ENCODE measurements around the gene MAPK8.

Gene MAPK8

DNA sequence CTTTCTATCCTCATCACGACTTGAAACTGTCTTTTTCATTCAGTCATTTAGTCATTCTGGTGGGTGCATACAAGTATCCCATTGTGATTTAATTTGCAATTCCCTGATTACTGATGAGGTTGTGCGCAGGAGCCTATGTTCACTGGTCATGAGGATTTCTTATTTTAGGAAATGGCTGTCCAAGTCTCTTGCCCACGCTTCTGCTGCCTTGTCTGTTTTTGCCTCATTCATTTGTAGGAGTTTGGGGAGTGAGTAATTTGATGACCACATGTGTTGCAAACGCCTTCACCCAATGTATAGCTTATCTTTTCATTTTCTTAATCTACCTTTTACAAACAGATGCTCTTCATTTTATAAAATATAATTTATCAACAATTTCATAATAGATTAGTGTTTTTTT lies 171.1 kb downstream of the MAPK8 start:
- DNase-seq (ENCODE audit: low spot score), result no peak
- TF ChIP-seq, protein P1, sequence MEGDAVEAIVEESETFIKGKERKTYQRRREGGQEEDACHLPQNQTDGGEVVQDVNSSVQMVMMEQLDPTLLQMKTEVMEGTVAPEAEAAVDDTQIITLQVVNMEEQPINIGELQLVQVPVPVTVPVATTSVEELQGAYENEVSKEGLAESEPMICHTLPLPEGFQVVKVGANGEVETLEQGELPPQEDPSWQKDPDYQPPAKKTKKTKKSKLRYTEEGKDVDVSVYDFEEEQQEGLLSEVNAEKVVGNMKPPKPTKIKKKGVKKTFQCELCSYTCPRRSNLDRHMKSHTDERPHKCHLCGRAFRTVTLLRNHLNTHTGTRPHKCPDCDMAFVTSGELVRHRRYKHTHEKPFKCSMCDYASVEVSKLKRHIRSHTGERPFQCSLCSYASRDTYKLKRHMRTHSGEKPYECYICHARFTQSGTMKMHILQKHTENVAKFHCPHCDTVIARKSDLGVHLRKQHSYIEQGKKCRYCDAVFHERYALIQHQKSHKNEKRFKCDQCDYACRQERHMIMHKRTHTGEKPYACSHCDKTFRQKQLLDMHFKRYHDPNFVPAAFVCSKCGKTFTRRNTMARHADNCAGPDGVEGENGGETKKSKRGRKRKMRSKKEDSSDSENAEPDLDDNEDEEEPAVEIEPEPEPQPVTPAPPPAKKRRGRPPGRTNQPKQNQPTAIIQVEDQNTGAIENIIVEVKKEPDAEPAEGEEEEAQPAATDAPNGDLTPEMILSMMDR (IDR thresholded peaks at IDR 0.05; ENCODE audit: extremely low read depth, insufficient read depth, missing control alignments), result no peak
- in situ Hi-C loops (cut with MboI; ENCODE audit: low pct_unique_long_range_greater_than_20kb, low sequenced_read_pairs, unreplicated experiment), result no loop called here

DNA sequence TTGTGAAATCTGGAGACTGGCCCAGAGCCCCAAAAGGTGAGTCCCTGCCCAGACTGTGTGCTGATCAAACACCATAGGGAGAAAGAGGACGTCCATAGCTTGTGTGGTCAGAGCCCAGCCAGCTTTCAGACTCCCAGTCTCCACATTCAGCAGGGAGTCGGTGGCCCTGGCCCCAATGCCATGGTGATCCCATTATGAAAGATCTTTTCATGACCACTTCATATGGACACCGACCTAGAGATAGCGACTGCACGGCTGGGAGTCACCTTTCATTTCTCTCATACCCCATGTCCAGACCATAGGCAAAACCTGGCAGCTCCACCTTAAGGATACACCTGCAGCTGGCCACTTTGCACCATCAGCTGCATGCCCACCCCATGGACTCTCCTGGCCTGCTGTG lies 172.0 kb downstream of the MAPK8 start:
- TF ChIP-seq, protein P1 (IDR thresholded peaks at IDR 0.05; ENCODE audit: extremely low read depth, insufficient read depth, missing control alignments), result no peak
- DNase-seq (ENCODE audit: low spot score), result no peak
- in situ Hi-C loops (cut with MboI; ENCODE audit: low pct_unique_long_range_greater_than_20kb, low sequenced_read_pairs, unreplicated experiment), result no loop called here

DNA sequence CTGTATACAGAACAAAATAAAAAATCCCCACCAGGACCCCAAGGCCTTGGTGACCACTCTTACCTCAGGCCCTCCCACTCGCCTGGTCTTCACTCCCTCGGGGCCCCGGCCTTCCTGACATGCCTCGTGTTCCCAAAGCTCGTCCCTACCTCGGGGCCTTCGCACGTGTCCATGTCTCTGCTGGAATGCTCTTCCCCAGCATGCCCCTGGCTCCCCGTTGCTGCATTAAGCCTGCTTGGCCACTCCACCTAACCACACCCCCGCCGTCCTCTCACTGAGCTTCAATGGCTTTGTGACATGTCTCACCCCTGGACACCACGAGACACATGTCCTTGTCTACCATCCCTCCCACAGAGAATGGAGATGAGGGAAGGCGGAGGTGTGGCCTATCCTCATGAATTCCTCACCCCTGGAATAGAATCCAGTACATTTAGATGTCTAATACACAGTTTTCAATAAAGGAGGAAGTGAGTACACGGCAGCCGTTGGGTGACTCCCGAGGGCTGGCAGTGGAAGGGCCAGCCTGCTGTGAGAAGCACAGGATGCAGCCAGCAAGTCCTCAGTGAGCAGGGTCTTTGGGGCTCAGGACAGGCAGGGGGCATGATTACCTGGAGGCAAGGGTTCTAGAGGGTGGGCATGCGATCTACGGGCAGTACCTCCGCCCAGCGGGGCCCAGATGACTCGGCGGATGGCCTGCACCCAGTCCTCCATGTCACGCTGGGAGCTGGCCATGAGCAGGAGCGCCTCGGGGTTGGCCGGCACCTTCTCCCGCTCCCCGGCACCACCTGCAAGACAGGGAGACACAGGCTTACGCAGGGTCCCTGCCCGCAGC lies 172.7 kb downstream of the MAPK8 start:
- TF ChIP-seq, protein P1 (IDR thresholded peaks at IDR 0.05; ENCODE audit: extremely low read depth, insufficient read depth, missing control alignments), result no peak
- in situ Hi-C loops (cut with MboI; ENCODE audit: low pct_unique_long_range_greater_than_20kb, low sequenced_read_pairs, unreplicated experiment), result no loop called here
- DNase-seq (ENCODE audit: low spot score), result no peak

DNA sequence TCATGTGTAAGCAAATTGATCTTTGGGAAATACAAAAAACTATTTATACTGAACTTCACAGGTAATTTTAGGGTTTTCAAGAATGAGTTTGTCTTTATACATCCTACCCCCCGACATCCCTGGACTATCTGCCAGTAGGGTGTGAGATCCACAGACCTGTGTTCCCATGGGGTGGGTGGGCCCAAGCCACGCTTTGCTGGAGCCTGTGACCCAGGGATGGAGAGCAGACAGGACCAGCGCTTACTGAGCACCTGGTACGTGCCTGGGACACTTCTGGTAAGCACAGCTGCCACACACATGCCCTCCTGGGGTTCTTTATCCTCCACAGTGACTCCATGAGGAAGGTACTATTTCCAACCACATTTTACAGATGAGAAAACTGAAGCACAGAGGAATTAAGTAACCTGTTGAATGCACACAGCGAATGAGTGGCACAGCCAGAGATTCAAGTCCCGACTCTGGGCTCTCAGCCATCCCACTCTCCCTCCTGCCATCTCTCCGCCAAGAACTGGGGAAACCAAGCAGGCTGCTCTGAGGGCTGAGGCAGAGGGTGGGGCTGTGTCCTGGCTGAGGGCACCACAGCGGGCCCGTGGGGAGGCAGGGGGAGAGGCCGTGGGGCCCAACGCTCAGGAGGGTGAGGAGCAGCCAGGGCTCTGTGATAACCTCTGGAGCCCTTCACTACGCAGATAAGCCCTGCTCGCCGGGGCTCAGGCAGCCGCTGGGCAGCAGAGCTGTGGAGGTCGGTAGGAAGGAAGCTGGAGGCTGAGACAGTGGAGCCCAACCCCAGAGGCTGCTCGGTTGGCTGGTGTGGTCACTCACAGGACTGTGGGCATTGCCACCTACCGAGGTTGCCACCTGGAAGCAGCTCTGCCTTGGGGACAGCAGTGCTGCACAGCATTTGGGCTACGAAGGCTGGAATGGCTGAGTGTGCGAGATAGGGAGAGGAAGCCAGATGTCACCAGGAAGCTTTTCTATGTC lies 174.2 kb downstream of the MAPK8 start:
- no peak for DNase-seq (ENCODE audit: low spot score)
- in situ Hi-C loops (cut with MboI; ENCODE audit: low pct_unique_long_range_greater_than_20kb, low sequenced_read_pairs, unreplicated experiment), result no loop called here

DNA sequence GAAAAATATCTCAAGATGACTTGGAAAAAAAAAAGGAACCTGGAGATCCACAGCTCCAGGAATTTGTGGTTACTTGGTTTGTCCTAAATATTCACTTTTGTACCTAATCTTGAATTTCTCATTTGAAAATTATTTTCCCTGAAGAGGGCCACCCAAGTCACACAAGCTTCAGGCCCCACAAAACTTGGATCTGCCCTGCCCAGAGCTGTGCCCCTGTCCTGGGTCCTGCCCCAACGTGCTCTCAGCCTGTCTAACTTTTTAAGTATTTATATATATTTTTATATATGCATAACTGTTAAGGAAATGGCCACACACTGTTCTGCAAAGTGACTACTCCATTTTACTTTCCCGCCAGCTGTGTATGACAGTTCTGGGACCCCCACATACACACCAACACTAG lies 174.9 kb downstream of the MAPK8 start:
- no peak for DNase-seq (ENCODE audit: low spot score)
- TF ChIP-seq, protein P1 (IDR thresholded peaks at IDR 0.05; ENCODE audit: extremely low read depth, insufficient read depth, missing control alignments), result no peak
- in situ Hi-C loops (cut with MboI; ENCODE audit: low pct_unique_long_range_greater_than_20kb, low sequenced_read_pairs, unreplicated experiment), result no loop called here

More for the DNA sequence above, 174.2 kb downstream of the MAPK8 start:
- TF ChIP-seq, protein P1 (IDR thresholded peaks at IDR 0.05; ENCODE audit: extremely low read depth, insufficient read depth, missing control alignments), result no peak

DNA sequence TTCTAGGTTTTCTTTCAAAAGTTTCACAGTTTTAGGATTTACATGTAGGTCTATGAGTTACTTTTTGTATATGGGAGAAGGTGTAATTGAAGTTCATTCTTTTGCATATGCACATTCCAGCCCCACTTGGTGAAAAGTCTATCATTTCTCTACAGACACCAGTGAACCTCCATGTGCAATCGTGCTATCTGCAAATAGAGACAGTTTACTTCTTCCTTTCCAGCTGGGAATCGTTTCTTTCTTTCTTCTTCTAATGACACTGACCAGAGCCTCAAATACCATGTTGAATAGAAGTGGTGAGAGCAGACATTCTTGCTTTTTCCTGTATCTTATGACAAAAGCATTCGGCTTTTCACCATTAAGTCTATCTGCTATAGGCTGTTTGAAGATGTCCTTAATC lies 175.7 kb downstream of the MAPK8 start:
- DNase-seq (ENCODE audit: low spot score), result no peak
- TF ChIP-seq, protein P1 (IDR thresholded peaks at IDR 0.05; ENCODE audit: extremely low read depth, insufficient read depth, missing control alignments), result no peak
- in situ Hi-C loops (cut with MboI; ENCODE audit: low pct_unique_long_range_greater_than_20kb, low sequenced_read_pairs, unreplicated experiment), result no loop called here
